Stomach smooth muscle (tissue), 2 donors: Measurements from ENCODE around the gene ENTPD6.
A peak's percentile ranks its signal among the peaks of the same experiment; 100 is the strongest.

Experiments
- H3K27ac ChIP-seq: one replicate; pipeline ENCODE4 v1.7.0; 2013; ENCODE audit warnings: mild to moderate bottlenecking, low read length, inconsistent platforms
- H3K27me3 ChIP-seq, 2 donors: one replicate each; pipeline ENCODE4 v1.7.0; 2013; ENCODE audit warnings: low read length in 2 of 2; ENCODE audit not compliant: insufficient read depth in 2 of 2, control insufficient read depth in 1 of 2
- H3K36me3 ChIP-seq, 2 donors: one replicate each; pipeline ENCODE4 v1.7.0; 2013; ENCODE audit warnings: low read length in 2 of 2; ENCODE audit not compliant: control insufficient read depth in 2 of 2, insufficient read depth in 2 of 2
- H3K4me1 ChIP-seq: one replicate; pipeline ENCODE4 v1.7.0; 2013; ENCODE audit warnings: low read length; ENCODE audit not compliant: control insufficient read depth, insufficient read depth
- H3K4me3 ChIP-seq, 2 donors: one replicate each; pipeline ENCODE4 v1.7.0; 2013; ENCODE audit warnings: low read length in 2 of 2
- H3K9ac ChIP-seq, 2 donors: one replicate each; pipeline ENCODE4 v1.7.0; 2013; ENCODE audit warnings: low read length in 2 of 2, mild to moderate bottlenecking in 1 of 2
- H3K9me3 ChIP-seq, 2 donors: one replicate each; pipeline ENCODE4 v1.7.0; 2013; ENCODE audit warnings: low read length in 2 of 2; ENCODE audit not compliant: control insufficient read depth in 2 of 2
- donor health status: healthy.
- donor health status: Pancreatic carcinoma.

ENTPD6 gene

GRCh38 chr20:25274481-25274880 lies 79.0 kb downstream of the ENTPD6 start:
- H3K9me3 ChIP-seq, result no peaks in the 10 kb centered on the region
- peaks cover 53 to 70% of the 10 kb centered on the region in 2 donors for H3K36me3 ChIP-seq
- H3K27ac ChIP-seq, result peak overlapping the region; percentile 41
- no peaks in the 10 kb centered on the region for H3K27me3 ChIP-seq
- no peak overlapping the region for H3K4me3 ChIP-seq
- peaks cover 22% of the 10 kb centered on the region for H3K4me1 ChIP-seq
- no peak overlapping the region for H3K9ac ChIP-seq

DNA sequence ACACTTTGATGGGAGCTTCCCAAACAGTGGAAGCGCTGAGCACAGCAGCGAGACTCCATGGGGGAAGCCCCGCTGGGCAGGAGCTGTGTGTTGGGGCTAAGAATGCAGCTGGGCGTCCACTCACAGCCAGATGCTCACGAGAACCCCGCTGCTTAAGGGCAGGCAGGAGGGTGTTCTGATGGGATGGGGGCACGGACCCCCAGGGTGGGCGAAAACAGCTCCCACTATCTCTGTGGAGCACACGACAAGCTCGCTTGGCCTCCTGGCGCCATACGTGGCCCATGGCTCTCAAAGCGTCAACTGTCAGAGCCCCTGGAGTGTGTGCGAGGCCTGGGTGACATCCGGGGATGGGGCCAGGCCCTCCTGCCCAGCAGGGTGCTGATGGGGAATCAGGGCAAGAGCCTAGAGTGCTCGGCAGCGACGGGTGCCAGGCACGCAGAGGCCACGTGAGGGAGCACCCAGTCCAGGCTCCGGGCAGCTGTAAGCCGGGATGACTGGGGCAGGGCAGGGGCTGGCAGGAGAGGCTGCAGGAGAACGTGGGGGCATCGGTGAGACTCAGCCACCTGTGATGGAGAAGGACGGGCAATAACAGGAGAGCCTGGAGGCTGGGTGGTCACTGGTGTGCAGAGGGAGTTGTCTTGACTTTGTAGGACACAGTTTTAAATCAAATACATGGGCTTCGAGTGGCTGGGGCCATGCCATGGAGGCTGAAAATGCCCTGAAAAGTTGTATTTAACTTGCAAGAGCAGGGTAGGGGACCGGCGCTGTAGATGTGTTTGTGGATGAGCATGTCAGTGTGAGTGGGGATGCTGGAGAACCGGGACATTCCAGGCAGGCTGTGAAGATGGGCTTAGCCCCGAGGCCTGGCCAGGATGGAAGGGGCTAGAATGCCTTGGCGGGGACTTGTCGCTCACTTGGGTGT lies 79.6 kb downstream of the ENTPD6 start:
- peaks cover 27% of the 10 kb centered on the region for H3K4me1 ChIP-seq
- peak overlapping the region; percentile 41 for H3K27ac ChIP-seq
- peaks cover 51 to 69% of the 10 kb centered on the region in 2 donors for H3K36me3 ChIP-seq
- no peaks in the 10 kb centered on the region for H3K27me3 ChIP-seq
- H3K9ac ChIP-seq, result no peak overlapping the region
- no peaks in the 10 kb centered on the region for H3K9me3 ChIP-seq
- no peak overlapping the region for H3K4me3 ChIP-seq

DNA sequence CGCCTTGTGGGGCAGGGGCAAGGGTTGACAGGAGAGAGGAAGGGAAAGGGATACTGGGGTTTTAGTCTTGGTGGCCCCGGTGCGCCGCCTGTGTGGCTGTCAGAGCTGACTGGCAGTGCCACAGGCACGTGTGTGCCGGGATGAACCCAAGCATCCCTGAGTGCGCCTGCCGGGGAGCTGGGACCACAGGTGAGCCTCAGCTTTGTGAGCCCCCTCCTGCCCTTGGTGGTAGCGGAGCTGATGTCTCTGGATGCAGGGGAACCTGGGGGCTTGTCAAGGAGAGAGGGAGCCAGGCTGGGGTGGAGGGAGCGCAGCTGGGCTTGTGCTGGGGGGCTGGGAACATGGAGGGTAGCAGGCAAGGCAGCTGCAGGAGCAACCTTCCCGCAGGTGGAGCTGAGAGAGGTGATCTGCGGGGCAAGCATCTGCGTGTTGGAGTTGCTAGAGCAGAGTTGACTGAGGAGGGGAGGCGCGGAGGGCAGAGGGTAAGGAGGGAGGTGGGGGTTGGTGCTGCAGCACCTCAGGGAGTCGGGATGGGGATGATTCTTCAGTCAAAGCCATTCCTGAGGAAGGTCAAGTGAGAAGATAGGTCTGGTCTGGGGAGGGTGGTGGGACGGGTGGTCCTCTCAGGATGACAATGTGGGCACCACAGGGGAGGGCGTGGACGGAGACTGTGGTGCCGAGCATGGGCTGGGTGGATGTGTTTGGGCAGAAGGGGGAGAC lies 80.5 kb downstream of the ENTPD6 start:
- Histone ChIP-seq H3K4me1 (peaks cover 34% of the 10 kb centered on the region), H3K36me3 (peaks cover 52 to 70% of the 10 kb centered on the region in 2 donors), H3K27ac (no peak overlapping the region), H3K4me3 (no peak overlapping the region), H3K9ac (no peak overlapping the region), H3K27me3 (no peaks in the 10 kb centered on the region), H3K9me3 (no peaks in the 10 kb centered on the region)
